HG03432 (cell line): ENCODE results near the gene AKR1C3.
"Not testable (repeated sequence)": the region's sequence is repeated elsewhere in the genome, so short reads cannot be mapped to it uniquely, and the experiment has no call there.

Source experiments
- ATAC-seq: cut with Tn5 transposase; IDR thresholded peaks from one replicate; pipeline ENCODE4 v1.9.1; 2021; ENCODE audit warnings: mild to moderate bottlenecking, moderate library complexity; ENCODE audit not compliant: unreplicated experiment

AKR1C3 gene

GRCh38 chr10:5136468-5137087, 42.4 kb downstream of the AKR1C3 start:
- ATAC-seq, result no peak

DNA sequence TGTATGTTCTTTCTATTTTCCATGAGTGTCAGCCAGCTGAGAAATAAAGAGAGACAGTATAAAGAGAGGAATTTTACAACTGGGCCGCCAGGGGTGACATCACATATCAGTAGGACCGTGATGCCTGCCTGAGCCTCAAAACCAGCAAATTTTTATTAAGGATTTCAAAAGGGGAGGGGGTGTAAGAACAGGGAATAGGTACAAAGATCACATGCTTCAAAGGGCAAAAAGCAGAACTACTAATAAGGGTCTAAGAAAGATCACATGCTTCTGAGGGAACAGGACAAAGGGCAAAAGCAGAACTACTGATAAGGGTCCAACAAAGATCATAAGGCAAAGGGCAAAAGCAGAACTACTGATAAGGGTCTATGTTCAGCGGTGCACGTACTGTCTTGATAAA, 43.5 kb downstream of the AKR1C3 start:
- not testable (repeated sequence) for ATAC-seq

DNA sequence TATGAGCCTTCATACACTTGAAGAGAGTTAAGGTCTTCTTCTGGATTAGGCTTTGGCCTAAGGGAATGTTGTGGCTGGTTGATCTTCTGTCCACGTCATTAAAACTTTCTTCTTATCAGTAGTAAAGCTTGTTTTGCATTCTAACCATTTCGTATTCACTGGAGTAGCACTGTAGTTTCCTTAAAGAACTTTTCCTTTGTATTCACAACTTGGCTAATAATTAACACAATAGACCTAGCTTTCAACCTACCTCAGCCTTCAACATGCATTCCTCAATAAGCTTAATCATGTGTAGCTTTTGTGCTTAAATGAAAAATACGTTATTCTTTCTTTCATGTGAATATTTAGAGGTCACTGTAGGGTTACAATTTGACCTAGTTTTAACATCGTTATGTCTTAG, 48.0 kb downstream of the AKR1C3 start:
- ATAC-seq, result no peak

DNA sequence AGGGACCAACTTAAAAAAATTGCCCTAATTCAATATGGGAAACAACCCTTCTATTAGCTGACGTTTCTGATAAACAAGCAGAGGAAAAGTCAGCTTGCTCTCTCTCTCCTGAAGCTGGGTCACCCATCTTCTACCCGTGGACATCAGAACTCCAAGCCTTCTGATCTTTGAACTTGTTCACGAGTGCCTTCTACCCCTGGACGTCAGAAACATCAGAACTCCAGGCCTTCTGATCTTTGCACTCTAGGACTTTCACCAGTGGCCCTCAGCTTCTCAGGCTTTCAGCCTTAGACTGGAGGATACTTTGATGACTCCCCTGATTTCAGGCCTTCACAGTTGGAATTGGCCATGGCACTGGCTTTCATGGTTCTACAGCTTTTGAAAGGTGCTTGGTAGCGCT, 48.9 kb downstream of the AKR1C3 start:
- ATAC-seq, result no peak

GRCh38 chr10:5146920-5147254, 52.7 kb downstream of the AKR1C3 start:
- ATAC-seq, result no peak

GRCh38 chr10:5147255-5147980, 53.2 kb downstream of the AKR1C3 start:
- ATAC-seq, result no peak

DNA sequence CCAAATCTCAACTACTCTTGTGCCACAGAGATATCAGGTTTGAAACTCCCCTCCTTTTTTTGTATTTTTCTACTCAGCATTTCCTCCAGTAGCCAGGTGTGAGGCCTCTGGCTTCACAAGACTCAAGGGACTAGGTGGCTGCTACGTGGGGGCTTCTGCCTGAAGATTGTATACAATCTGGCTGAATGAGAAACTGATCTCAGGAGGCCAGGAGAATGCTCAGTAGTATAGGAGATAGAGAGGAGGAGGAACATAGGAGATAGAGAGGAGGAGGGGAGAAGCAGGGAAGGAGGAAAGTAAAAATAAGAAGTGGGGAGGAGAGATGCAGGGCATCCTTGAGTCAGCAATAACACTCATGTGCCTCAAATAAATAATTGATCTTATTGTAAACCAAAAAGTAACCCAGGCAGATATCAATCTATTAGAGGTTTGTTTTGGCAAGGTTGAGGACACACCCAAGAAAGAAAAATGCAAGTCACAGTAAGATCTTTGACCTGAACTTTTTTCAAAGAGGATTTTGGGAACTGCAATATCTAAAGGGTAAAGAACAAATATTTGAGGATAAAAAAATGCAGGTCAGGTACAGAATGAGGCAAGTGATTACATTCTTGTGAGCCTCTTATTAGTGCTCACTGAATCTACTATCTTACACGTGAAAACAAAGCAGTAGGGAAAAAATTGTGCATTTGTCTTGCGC, 53.9 kb downstream of the AKR1C3 start:
- no peak for ATAC-seq

DNA sequence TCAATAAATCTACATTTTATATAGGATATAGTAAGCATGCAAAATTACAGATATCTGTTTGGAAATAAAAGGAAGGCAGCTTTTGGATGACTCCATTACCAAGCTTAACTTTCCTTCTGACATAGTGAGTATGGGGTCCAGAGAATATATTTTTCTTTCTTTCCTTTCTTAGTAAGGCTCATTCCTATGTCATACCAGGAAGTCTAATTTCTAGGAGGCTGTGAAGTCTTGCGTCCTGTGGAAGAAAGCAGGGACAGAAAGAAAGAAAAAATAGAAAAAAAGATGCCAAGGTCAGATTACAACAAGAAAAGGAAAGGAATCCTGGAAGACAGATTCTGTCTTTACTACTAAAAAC, 54.4 kb downstream of the AKR1C3 start:
- no peak for ATAC-seq

GRCh38 chr10:5151076-5151475, 56.9 kb downstream of the AKR1C3 start:
- no peak for ATAC-seq

- ATAC-seq, result no peak
Observed at GRCh38 chr10:5155951-5156350, 61.7 kb downstream of the AKR1C3 start.
